ENCODE data around the gene CCDC102A.

- no peak for TF ChIP-seq CTCF (tag by site-specific recombination; IDR thresholded peaks at IDR 0.05)
- TF ChIP-seq, protein P1, sequence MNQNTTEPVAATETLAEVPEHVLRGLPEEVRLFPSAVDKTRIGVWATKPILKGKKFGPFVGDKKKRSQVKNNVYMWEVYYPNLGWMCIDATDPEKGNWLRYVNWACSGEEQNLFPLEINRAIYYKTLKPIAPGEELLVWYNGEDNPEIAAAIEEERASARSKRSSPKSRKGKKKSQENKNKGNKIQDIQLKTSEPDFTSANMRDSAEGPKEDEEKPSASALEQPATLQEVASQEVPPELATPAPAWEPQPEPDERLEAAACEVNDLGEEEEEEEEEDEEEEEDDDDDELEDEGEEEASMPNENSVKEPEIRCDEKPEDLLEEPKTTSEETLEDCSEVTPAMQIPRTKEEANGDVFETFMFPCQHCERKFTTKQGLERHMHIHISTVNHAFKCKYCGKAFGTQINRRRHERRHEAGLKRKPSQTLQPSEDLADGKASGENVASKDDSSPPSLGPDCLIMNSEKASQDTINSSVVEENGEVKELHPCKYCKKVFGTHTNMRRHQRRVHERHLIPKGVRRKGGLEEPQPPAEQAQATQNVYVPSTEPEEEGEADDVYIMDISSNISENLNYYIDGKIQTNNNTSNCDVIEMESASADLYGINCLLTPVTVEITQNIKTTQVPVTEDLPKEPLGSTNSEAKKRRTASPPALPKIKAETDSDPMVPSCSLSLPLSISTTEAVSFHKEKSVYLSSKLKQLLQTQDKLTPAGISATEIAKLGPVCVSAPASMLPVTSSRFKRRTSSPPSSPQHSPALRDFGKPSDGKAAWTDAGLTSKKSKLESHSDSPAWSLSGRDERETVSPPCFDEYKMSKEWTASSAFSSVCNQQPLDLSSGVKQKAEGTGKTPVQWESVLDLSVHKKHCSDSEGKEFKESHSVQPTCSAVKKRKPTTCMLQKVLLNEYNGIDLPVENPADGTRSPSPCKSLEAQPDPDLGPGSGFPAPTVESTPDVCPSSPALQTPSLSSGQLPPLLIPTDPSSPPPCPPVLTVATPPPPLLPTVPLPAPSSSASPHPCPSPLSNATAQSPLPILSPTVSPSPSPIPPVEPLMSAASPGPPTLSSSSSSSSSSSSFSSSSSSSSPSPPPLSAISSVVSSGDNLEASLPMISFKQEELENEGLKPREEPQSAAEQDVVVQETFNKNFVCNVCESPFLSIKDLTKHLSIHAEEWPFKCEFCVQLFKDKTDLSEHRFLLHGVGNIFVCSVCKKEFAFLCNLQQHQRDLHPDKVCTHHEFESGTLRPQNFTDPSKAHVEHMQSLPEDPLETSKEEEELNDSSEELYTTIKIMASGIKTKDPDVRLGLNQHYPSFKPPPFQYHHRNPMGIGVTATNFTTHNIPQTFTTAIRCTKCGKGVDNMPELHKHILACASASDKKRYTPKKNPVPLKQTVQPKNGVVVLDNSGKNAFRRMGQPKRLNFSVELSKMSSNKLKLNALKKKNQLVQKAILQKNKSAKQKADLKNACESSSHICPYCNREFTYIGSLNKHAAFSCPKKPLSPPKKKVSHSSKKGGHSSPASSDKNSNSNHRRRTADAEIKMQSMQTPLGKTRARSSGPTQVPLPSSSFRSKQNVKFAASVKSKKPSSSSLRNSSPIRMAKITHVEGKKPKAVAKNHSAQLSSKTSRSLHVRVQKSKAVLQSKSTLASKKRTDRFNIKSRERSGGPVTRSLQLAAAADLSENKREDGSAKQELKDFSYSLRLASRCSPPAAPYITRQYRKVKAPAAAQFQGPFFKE (tag by site-specific recombination; IDR thresholded peaks at IDR 0.05; ENCODE audit: borderline replicate concordance) = no peak
- TF ChIP-seq ZNF214 (tag by site-specific recombination; IDR thresholded peaks at IDR 0.05; ENCODE audit: borderline replicate concordance) = no peak
- TF ChIP-seq GLIS2 (tag by site-specific recombination; IDR thresholded peaks at IDR 0.05) = no peak
- no peak for TF ChIP-seq ZBTB8A (tag by site-specific recombination; IDR thresholded peaks at IDR 0.05)
- no peak for TF ChIP-seq INSM2 (tag by site-specific recombination; IDR thresholded peaks at IDR 0.05)
Measured at GRCh38 chr16:57540387-57540786, 4.0 kb upstream of the CCDC102A start.

Measured in HEK293 (cell line).